GM12873 (cell line): ENCODE data around the gene ZNF408.

Experiments used
- CTCF ChIP-seq: IDR thresholded peaks from 2 replicates; pipeline ENCODE4 v1.5.1; 2012; ENCODE audit warnings: low read depth, mild to moderate bottlenecking, moderate library complexity, low read length, control low read depth; ENCODE audit not compliant: insufficient read depth; ENCODE audit errors: missing control alignments

The ZNF408 gene

GRCh38 chr11:46745995-46746394, 45.2 kb downstream of the ZNF408 start:
- TF ChIP-seq CTCF = no peak

GRCh38 chr11:46747150-46747549, 46.3 kb downstream of the ZNF408 start:
- no peak for TF ChIP-seq CTCF
